ACC112 (cell line): ENCODE data around the gene SLC7A10.

Experiments
- H2AFZ ChIP-seq: fragments of 200-600 bp; sonication (generic); one replicate; pipeline ENCODE4 v1.6.0; 2017; ENCODE audit warnings: antibody characterized with exemption, low read length; ENCODE audit not compliant: unreplicated experiment
- H3K27ac ChIP-seq: fragments of 200-600 bp; sonication (generic); 2 replicates; pipeline ENCODE4 v1.5.1; 2014; ENCODE audit warnings: low read depth, mild to moderate bottlenecking, antibody characterized with exemption, low read length, moderate library complexity
- H3K27me3 ChIP-seq: fragments of 200-600 bp; sonication (generic); 2 replicates; pipeline ENCODE4 v1.6.1; 2014; ENCODE audit warnings: mild to moderate bottlenecking, antibody characterized with exemption, low read length, moderate library complexity, mixed read lengths; ENCODE audit not compliant: insufficient read depth
- H3K36me3 ChIP-seq: fragments of 200-600 bp; sonication (generic); 2 replicates; pipeline ENCODE4 v1.6.1; 2016; ENCODE audit warnings: mild to moderate bottlenecking, antibody characterized with exemption, low read length, moderate library complexity, mixed read lengths; ENCODE audit not compliant: insufficient read depth
- H3K4me1 ChIP-seq: fragments of 200-600 bp; sonication (generic); one replicate; pipeline ENCODE4 v1.6.1; 2016; ENCODE audit warnings: low read length, mixed read lengths; ENCODE audit not compliant: insufficient read depth, unreplicated experiment, control insufficient read depth
- H3K4me3 ChIP-seq: fragments of 200-600 bp; sonication (generic); 2 replicates; pipeline ENCODE4 v1.5.1; 2014; ENCODE audit warnings: mild to moderate bottlenecking, low read depth, low read length
- H3K79me2 ChIP-seq: fragments of 200-600 bp; sonication (generic); one replicate; pipeline ENCODE4 v1.6.0; 2016; ENCODE audit warnings: low read length; ENCODE audit not compliant: control insufficient read depth, unreplicated experiment, insufficient read depth

The SLC7A10 gene

GRCh38 chr19:33246709-33247440 is 21.2 kb upstream of the SLC7A10 start:
- Histone ChIP-seq H3K79me2 (no peaks in the 10 kb centered on the region), H2AFZ (no peak overlapping the region), H3K36me3 (no peaks in the 10 kb centered on the region), H3K4me1 (no peaks in the 10 kb centered on the region), H3K27ac (no peak overlapping the region), H3K4me3 (no peak overlapping the region), H3K27me3 (no peaks in the 10 kb centered on the region)

GRCh38 chr19:33245948-33246708 is 20.5 kb upstream of the SLC7A10 start:
- Histone ChIP-seq H3K79me2 (no peaks in the 10 kb centered on the region), H3K27me3 (no peaks in the 10 kb centered on the region), H3K36me3 (no peaks in the 10 kb centered on the region), H3K4me3 (no peak overlapping the region), H3K27ac (no peak overlapping the region), H3K4me1 (peaks cover 2% of the 10 kb centered on the region), H2AFZ (no peak overlapping the region)

DNA sequence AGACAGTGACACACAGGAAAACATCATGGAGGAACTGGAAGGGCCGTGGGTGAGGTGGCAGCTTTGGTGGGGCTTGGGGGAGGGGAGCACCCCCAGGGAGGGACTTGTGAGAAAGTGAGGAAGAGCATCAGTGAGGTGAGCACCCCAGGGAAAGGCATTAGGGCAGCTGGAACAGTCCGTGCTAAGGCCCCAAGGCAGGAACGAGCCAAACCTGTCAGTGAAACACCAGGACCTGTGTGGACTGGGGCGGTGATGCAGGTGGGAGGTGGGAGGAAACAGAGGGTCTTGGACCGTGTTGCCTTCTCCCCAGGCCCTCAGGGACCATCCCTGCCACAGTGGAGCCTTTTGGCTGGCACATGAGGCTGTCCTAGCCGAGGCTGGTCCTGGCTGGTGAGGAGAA is 17.3 kb upstream of the SLC7A10 start:
- Histone ChIP-seq H3K79me2 (no peaks in the 10 kb centered on the region), H2AFZ (no peak overlapping the region), H3K4me1 (peaks cover 2% of the 10 kb centered on the region), H3K27ac (no peak overlapping the region), H3K4me3 (no peak overlapping the region), H3K27me3 (no peaks in the 10 kb centered on the region), H3K36me3 (no peaks in the 10 kb centered on the region)

DNA sequence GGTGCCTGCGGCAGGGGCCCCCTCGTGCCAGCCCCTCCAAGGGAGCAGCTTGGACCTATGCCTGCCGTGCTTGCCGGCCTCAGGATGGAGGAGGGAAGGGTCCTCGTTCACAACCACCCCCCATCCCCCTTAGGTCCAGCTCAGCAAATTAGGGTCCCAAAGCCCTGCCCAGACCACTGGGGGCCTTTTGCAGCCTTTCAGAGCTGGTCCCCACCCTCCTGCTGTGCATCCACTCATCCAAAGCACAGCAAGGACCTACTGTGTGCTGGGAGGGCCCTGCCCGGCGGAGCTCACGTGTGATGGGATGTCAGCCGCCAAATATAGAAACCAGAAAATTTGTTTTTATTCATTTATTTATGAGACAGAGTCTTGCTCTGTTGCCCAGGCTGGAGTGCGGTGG is 16.5 kb upstream of the SLC7A10 start:
- no peak overlapping the region for H3K4me3 ChIP-seq
- peaks cover 2% of the 10 kb centered on the region for H3K4me1 ChIP-seq
- H2AFZ ChIP-seq = no peak overlapping the region
- no peaks in the 10 kb centered on the region for H3K79me2 ChIP-seq
- no peaks in the 10 kb centered on the region for H3K36me3 ChIP-seq
- no peak overlapping the region for H3K27ac ChIP-seq
- H3K27me3 ChIP-seq = no peaks in the 10 kb centered on the region

DNA sequence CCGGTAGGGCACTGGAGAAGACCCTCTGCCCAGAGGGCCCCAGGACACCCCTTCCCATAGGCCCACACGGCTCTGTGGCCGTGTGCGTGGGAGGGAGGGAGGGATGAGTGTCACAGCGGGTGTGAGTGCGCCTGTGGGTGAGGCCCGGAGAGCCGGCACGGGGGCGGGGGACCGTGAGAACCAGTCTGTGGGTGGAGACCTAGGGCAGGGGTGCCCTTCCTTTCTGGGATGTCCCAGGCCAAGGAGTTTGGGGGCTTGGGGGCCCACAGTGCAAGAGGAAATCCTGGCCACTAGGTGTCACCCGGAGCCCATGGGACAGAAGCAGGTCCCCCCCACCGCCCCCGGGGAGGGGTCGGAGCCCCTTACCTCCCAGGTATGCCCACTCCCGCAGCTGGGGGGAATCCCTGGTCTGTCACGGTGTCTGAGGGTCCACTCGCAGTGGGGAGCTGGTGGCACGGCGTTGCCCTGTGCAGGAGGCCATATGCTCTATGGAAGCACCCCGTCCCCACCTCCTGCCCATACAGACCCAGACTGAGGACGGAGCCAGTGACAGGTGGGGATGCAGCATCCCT is 16.0 kb upstream of the SLC7A10 start:
- no peak overlapping the region for H3K27ac ChIP-seq
- no peak overlapping the region for H3K4me3 ChIP-seq
- H3K36me3 ChIP-seq = no peaks in the 10 kb centered on the region
- peaks cover 2% of the 10 kb centered on the region for H3K4me1 ChIP-seq
- no peaks in the 10 kb centered on the region for H3K27me3 ChIP-seq
- no peak overlapping the region for H2AFZ ChIP-seq
- no peaks in the 10 kb centered on the region for H3K79me2 ChIP-seq

DNA sequence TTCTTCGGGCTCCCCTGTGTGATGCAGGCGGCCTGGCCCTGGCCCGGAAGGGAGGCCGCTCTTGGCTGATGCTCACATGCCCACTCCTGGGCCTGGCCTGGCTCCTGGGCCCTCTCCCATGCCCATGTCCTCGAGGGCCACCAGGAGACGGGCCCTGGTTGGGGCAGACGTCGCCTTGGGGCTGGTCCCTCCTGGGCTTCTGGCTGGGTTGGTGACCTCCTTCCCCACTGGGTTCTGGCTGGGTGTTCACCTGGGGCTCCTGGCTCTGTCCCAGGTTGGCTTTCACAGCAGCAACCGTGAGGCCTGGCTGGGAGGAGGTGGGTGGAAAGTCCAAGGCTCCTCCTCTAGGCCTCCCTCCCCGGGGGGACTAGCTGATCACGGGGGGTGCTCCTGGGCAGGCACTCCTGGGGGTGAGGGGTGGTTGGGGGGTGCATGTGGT is 15.5 kb upstream of the SLC7A10 start:
- H3K27me3 ChIP-seq = no peaks in the 10 kb centered on the region
- H3K79me2 ChIP-seq = no peaks in the 10 kb centered on the region
- H3K4me3 ChIP-seq = no peak overlapping the region
- H2AFZ ChIP-seq = no peak overlapping the region
- no peaks in the 10 kb centered on the region for H3K36me3 ChIP-seq
- peaks cover 2% of the 10 kb centered on the region for H3K4me1 ChIP-seq
- no peak overlapping the region for H3K27ac ChIP-seq

- Histone ChIP-seq H3K4me1 (peaks cover 2% of the 10 kb centered on the region), H2AFZ (no peak overlapping the region), H3K36me3 (no peaks in the 10 kb centered on the region), H3K4me3 (no peak overlapping the region), H3K27me3 (no peaks in the 10 kb centered on the region), H3K79me2 (no peaks in the 10 kb centered on the region), H3K27ac (no peak overlapping the region)
Observed at GRCh38 chr19:33240181-33240771, 14.6 kb upstream of the SLC7A10 start.

DNA sequence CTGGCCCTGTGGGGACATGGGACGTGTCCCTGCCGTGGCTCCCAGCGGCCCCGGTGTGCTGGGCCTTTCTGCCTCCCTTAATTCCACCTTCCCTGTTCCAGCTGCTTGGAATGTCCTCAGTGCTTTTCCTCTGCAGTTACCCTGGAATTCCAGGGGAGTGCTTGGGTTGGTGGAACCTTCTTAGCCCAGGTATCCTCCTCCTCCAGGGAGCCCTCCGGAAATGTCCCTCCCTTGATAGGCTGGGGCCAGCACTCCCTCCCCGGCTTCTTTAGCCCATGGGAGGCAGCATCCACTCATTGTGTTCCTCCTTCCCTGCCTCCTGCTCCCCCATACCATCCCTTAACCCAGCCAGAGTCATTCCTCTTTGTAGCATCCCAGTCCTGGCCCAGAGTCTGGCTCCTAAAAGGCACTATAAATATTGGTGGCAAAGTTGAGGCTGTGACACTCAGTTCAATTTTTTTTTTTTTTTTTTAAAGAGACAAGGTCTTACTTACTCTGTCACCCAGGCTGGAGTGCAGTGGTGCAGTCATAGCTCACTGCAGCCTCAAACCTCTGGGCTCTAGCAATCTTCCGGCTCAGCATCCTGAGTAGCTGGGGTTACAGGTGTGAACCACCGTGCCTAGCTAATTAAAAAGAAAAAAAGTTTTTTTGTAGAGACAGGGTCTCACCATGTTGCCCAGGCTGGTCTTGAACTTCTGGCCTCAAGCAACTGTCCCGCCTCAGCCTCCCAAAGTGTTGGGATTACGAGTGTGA is 13.7 kb upstream of the SLC7A10 start:
- H3K36me3 ChIP-seq = no peaks in the 10 kb centered on the region
- no peaks in the 10 kb centered on the region for H3K27me3 ChIP-seq
- H3K4me1 ChIP-seq = peaks cover 2% of the 10 kb centered on the region
- H3K4me3 ChIP-seq = no peak overlapping the region
- no peak overlapping the region for H2AFZ ChIP-seq
- H3K79me2 ChIP-seq = no peaks in the 10 kb centered on the region
- no peak overlapping the region for H3K27ac ChIP-seq

DNA sequence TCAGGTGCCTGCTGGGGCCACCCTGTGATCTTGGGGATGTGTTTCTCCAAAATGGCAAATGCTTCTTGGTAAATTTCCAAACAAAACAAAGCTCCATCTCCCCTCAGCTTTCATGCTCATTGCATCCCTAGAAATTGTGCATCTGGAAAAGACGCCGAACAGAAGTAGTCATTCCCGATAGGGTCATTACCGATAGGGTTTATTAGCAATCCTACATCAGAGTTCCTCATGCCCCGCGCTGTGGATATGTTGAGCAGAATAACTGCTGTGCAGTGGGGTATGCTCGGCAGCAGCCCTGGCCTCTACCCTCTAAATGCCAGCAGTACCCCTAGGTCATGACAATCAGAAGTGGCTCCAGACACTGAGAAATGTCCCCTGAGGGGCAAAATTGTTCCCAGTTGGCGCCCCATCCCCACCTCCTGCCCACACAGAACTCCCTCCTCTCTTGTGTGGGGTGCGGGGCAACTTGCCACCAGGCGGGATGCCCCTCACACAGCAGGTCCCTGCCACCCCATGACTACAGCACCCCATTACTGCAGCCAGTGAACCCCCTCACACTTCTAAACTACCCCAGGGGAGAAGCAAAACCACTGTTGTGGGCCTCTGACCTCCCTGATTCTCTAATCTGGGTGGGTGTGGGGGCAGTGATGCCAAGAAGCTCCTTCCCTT is 13.0 kb upstream of the SLC7A10 start:
- no peaks in the 10 kb centered on the region for H3K79me2 ChIP-seq
- H3K36me3 ChIP-seq = no peaks in the 10 kb centered on the region
- H2AFZ ChIP-seq = no peak overlapping the region
- H3K27ac ChIP-seq = no peak overlapping the region
- no peaks in the 10 kb centered on the region for H3K27me3 ChIP-seq
- no peak overlapping the region for H3K4me3 ChIP-seq
- peaks cover 2% of the 10 kb centered on the region for H3K4me1 ChIP-seq
